HG02763 (cell line): Measurements from ENCODE around the gene PSMD12.
"Not testable (repeated sequence)": the region's sequence is repeated elsewhere in the genome, so short reads cannot be mapped to it uniquely, and the experiment has no call there.

ENCODE experiments used
- ATAC-seq: cut with Tn5 transposase; IDR thresholded peaks from one replicate; pipeline ENCODE4 v1.9.1; 2021; ENCODE audit warnings: mild to moderate bottlenecking, moderate library complexity; ENCODE audit not compliant: unreplicated experiment

PSMD12 gene

GRCh38 chr17:67359960-67360791 lies 6.2 kb downstream of the PSMD12 start:
- ATAC-seq: no peak

- ATAC-seq: no peak
These were observed 7.8 kb downstream of the PSMD12 start for GRCh38 chr17:67358612-67359011.

GRCh38 chr17:67353929-67354574 lies 12.3 kb downstream of the PSMD12 start:
- ATAC-seq: no peak

GRCh38 chr17:67353161-67353560 lies 13.2 kb downstream of the PSMD12 start:
- ATAC-seq: no peak

- no peak for ATAC-seq
These were observed 17.0 kb downstream of the PSMD12 start for GRCh38 chr17:67349420-67349819.

- no peak for ATAC-seq
These were observed 18.6 kb downstream of the PSMD12 start for GRCh38 chr17:67347826-67348225.

GRCh38 chr17:67343237-67343636 lies 23.1 kb downstream of the PSMD12 start:
- ATAC-seq: no peak

GRCh38 chr17:67338353-67338752 lies 28.0 kb downstream of the PSMD12 start:
- ATAC-seq: not testable (repeated sequence)

- no peak for ATAC-seq
These were observed 29.5 kb downstream of the PSMD12 start for GRCh38 chr17:67336859-67337258.

GRCh38 chr17:67335245-67335835 lies 31.0 kb downstream of the PSMD12 start:
- no peak for ATAC-seq

GRCh38 chr17:67332162-67332508 lies 34.2 kb downstream of the PSMD12 start:
- ATAC-seq: not testable (repeated sequence)

GRCh38 chr17:67331381-67332161 lies 34.8 kb downstream of the PSMD12 start:
- ATAC-seq: not testable (repeated sequence)

- no peak for ATAC-seq
These were observed 38.4 kb downstream of the PSMD12 start for GRCh38 chr17:67328026-67328425.

- not testable (repeated sequence) for ATAC-seq
These were observed 39.2 kb downstream of the PSMD12 start for GRCh38 chr17:67326959-67327745.

- no peak for ATAC-seq
These were observed 39.9 kb downstream of the PSMD12 start for GRCh38 chr17:67326440-67326839.

- ATAC-seq: no peak
These were observed 42.0 kb downstream of the PSMD12 start for GRCh38 chr17:67324330-67324729.

- no peak for ATAC-seq
These were observed 42.9 kb downstream of the PSMD12 start for GRCh38 chr17:67323445-67323844.

GRCh38 chr17:67322042-67322787 lies 44.2 kb downstream of the PSMD12 start:
- ATAC-seq: no peak

GRCh38 chr17:67321486-67321885 lies 44.9 kb downstream of the PSMD12 start:
- ATAC-seq: not testable (repeated sequence)

- no peak for ATAC-seq
These were observed 49.6 kb downstream of the PSMD12 start for GRCh38 chr17:67316781-67317180.
